Upper lobe of left lung (tissue), 4 donors: Measurements from ENCODE around the gene ARHGEF12.

Experiments
- EP300 ChIP-seq, 4 donors: sonication (generic); formaldehyde crosslinking; IDR thresholded peaks; one replicate each; pipeline ENCODE4 v1.5.1; 2017; ENCODE audit warnings: antibody characterized with exemption in 4 of 4, control low read depth in 2 of 4
- POLR2A ChIP-seq, 4 donors: fragments of 450-650 bp; IDR thresholded peaks; one replicate each; pipeline ENCODE4 v1.5.1; 2016 to 2017; ENCODE audit warnings: antibody characterized with exemption in 4 of 4, mild to moderate bottlenecking in 2 of 4
- POLR2AphosphoS5 ChIP-seq, 2 donors: sonication (generic); formaldehyde crosslinking; IDR thresholded peaks; one replicate each; pipeline ENCODE4 v1.5.1; 2017; ENCODE audit warnings: antibody characterized with exemption in 2 of 2
- TF ChIP-seq, protein P1 (sequence below), 6 experiments: fragments of 450-650 bp in 4 of 6; fragments of 200-600 bp in 2 of 6; sonication (generic) in 2 of 6; IDR thresholded peaks; one replicate each; pipeline ENCODE4 v1.5.1; 2016 to 2019; ENCODE audit warnings: antibody characterized with exemption in 6 of 6

DNA sequence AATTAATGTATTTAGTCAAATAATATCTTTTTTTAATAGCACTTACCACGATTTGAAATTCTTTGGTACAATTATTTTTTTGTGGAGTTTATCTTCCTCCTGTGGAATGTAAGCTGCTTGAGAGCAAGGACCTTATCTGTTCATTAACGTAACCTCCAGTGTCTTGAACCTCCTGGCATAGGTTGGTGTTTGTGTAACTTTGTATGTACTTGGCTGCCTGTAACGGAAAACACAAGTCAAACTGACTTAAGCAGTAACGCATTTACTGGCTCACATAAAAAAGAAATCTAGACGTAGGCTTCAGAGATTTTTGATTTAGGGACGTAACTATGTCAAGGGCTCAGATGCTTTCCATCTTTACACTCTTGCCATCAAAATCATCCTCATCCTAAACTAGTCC lies 56.1 kb downstream of the ARHGEF12 start:
- no peak for TF ChIP-seq POLR2A (IDR thresholded peaks at IDR 0.05)
- TF ChIP-seq, protein P1, sequence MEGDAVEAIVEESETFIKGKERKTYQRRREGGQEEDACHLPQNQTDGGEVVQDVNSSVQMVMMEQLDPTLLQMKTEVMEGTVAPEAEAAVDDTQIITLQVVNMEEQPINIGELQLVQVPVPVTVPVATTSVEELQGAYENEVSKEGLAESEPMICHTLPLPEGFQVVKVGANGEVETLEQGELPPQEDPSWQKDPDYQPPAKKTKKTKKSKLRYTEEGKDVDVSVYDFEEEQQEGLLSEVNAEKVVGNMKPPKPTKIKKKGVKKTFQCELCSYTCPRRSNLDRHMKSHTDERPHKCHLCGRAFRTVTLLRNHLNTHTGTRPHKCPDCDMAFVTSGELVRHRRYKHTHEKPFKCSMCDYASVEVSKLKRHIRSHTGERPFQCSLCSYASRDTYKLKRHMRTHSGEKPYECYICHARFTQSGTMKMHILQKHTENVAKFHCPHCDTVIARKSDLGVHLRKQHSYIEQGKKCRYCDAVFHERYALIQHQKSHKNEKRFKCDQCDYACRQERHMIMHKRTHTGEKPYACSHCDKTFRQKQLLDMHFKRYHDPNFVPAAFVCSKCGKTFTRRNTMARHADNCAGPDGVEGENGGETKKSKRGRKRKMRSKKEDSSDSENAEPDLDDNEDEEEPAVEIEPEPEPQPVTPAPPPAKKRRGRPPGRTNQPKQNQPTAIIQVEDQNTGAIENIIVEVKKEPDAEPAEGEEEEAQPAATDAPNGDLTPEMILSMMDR (IDR thresholded peaks at IDR 0.05), result no peak
- TF ChIP-seq EP300 (IDR thresholded peaks at IDR 0.05), result no peak
- no peak for TF ChIP-seq POLR2AphosphoS5 (IDR thresholded peaks at IDR 0.05)
